GM19463 (cell line): ENCODE results near the gene SULT1A3.
"Not testable (repeated sequence)": the region's sequence is repeated elsewhere in the genome, so short reads cannot be mapped to it uniquely, and the experiment has no call there.

Experiments used
- ATAC-seq: cut with Tn5 transposase; IDR thresholded peaks from one replicate; pipeline ENCODE4 v1.9.1; 2021; ENCODE audit warnings: mild to moderate bottlenecking, moderate library complexity; ENCODE audit not compliant: unreplicated experiment

The SULT1A3 gene

DNA sequence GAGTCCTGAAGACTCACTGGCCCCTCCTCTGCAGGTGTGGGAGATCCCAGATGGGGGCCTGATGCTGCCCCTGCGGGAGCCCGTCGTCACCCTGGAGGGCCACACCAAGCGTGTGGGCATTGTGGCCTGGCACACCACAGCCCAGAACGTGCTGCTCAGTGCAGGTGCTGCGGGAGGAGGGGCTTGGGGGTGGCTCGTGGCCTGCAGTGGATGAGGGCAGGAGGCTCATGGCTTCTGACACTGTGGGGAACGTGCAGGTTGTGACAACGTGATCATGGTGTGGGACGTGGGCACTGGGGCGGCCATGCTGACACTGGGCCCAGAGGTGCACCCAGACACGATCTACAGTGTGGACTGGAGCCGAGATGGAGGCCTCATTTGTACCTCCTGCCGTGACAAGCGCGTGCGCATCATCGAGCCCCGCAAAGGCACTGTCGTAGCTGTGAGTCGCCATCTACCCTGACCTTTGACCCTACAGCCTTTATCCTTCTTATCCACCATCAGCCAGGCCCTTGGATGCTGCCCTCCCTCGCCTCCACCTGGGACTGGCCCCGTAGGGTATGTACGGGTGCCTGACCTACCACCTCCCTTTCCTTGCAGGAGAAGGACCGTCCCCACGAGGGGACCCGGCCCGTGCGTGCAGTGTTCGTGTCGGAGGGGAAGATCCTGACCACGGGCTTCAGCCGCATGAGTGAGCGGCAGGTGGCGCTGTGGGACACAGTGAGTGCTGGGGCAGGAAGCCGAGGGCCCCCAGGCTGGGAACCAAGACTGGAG, 12.1 kb upstream of the SULT1A3 start:
- no peak for ATAC-seq

DNA sequence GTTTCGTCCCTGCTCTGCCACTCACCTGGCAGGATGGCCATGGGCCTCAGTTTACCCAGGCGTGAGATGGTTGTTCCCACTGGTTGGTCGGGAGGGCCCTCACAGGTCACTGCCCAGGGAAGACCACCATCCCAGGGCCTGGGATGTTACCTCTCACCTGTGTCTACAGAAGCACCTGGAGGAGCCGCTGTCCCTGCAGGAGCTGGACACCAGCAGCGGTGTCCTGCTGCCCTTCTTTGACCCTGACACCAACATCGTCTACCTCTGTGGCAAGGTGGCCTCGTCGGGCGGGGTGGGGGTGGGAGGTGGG, 11.5 kb upstream of the SULT1A3 start:
- no peak for ATAC-seq

DNA sequence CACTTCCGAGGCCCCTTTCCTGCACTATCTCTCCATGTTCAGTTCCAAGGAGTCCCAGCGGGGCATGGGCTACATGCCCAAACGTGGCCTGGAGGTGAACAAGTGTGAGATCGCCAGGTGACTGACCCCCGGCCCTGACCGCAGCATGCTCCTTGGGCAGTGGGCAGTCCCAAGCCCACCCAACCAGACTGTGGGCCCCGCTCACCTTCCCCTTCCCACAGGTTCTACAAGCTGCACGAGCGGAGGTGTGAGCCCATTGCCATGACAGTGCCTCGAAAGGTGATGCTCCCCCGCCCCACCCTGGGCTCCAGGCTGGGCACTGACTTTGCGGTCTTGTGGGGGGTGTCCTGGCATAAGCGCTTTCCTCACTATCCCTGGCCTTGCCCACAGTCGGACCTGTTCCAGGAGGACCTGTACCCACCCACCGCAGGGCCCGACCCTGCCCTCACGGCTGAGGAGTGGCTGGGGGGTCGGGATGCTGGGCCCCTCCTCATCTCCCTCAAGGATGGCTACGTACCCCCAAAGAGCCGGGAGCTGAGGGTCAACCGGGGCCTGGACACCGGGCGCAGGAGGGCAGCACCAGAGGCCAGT, 11.0 kb upstream of the SULT1A3 start:
- no peak for ATAC-seq

DNA sequence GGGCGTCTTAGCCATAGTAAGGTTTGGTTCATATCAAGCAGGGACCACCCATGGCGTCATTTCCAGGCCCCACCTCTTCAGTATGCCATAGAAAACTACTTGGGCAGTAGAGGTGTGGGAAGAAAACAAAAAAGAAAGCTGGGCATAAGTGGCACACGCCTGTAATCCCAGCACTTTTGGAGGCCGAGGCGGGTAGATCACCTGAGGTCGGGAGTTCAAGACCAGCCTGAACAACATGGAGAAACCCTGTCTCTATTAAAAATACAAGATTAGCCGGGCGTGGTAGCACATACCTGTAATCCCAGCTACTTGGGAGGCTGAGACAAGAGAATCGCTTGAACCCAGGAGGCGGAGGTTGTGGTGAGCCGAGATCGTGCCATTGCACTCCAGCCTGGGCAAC, 7.9 kb upstream of the SULT1A3 start:
- ATAC-seq, result not testable (repeated sequence)

DNA sequence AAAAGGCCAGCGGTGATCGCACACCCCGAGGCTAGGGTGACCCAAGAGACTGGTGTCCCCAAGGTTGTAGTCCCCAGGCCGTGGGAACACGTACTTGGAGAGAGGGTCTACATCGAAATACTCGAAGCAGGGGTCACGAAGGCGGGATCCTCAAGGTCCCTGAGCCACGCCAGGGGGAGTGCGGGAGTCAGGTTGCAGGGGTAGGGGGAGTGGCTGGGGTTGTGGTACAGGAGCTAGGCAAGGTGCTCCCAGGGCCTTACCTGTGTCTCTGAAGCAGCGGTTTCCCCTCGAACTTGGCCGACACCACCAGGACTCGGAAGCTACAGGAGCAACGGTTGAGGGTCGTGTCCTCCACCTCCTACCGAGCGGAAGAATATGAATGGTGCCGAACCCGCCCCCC, 6.0 kb upstream of the SULT1A3 start:
- not testable (repeated sequence) for ATAC-seq

DNA sequence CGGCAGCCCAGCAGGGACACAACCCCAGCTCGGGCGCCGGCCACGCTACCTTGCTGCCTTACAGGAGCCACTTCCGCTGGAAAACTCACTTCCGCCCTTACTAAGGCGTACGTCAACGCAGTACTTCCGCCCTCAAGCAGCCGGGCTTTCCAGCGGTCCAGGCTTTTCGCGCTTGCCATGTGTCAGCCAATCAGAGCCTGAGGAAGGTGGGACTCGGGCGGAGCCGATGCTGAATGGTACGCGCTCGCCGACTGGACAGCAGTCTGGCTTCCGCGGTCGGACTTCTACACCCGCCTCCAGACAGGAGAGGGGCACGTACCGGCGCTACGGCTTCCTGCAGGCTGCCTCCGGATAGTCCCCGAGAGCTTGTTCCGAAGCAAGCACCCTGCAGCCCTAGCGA, 5.4 kb upstream of the SULT1A3 start, which contains the start of the genes BOLA2B and SLX1A:
Gene BOLA2B (minus strand): TSS at position 52 of the 400 bp plus-strand sequence. CDS start 71 bp downstream, outside the sequence.
Gene SLX1A (plus strand): TSS at position 261 of the 400 bp plus-strand sequence. CDS start 210 bp downstream, outside the sequence.
- ATAC-seq, result peak; percentile 86

DNA sequence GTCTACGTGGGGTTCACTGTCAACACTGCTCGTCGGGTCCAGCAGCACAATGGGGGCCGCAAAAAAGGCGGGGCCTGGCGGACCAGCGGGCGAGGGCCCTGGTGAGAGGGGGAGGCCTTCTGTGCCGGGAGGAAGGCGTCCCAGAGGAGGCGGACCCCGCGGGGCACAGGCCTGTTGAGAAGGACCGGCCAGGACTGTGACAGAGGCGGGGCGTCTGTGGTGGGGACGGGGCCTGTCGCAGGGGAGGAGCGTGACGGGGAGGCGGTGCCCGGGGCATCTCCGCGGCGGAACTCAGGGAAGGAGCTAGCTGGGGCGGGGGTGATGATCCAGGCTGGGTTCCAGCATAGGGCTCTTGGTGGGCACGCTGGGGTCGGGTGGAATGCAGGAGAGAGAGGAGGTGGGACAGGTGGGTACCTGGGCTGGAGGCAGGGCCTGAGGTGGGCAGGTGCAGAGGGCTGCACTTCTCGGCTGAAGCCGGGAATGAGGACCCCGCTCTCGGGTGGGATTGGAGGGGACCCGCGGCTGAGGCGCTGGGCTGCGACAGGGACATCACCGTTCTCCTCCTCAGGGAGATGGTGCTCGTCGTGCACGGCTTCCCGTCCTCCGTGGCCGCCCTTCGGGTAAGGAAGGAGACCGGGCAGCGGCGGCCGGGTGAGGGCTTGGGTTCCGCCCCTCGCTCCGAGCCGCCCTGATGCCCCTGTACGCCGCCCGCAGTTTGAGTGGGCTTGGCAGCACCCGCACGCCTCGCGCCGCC, 4.7 kb upstream of the SULT1A3 start:
- peak; percentile 61 for ATAC-seq

DNA sequence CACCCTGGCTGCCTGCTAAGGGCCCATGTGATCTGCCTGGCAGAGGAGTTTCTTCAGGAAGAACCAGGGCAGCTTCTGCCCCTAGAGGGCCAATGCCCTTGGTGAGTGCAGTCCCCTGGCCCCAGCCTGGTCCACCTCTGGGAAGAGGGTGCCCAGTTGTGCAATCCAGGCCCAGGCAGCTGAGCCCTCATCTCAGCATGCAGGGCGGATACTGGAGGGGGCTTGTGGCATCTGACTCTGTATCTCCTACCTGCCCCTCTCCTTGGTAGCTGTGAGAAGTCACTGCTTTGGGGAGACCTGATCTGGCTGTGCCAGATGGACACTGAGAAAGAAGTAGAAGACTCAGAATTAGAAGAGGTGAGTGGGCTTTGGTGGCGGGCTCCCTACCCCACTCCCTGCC, 2.1 kb upstream of the SULT1A3 start:
- ATAC-seq, result not testable (repeated sequence)

DNA sequence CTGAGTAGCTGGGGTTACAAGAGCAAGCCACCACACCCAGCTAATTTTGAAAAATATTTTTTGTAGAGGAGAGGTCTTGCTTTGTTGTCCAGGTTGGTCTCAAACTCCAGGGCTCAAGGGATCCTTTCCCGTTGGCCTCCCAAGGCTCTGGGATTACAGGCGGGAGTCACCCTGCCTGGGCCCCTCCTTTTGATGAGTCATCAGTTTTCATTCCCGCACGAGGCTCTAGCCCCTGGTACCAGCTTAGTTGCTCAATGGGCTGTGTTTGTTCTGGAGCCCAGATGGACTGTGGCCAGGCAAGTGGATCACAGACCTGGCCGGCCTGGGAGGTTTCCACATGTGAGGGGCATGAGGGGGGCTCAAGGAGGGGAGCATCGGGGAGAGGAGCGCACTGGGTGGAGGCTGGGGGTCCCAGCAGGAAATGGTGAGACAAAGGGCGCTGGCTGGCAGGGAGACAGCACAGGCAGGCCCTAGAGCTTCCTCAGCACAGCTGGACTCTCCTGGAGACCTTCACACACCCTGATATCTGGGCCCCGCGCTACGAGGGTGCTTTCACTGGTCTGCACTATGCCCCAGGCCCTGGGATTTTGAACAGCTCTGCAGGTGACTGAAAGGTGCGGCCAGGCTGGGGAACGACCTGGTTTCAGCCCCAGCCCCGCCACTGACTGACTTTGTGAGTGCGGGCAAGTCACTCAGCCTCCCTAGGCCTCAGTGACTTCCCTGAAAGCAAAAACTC, 721 bp downstream of the SULT1A3 start:
- ATAC-seq, result not testable (repeated sequence)

DNA sequence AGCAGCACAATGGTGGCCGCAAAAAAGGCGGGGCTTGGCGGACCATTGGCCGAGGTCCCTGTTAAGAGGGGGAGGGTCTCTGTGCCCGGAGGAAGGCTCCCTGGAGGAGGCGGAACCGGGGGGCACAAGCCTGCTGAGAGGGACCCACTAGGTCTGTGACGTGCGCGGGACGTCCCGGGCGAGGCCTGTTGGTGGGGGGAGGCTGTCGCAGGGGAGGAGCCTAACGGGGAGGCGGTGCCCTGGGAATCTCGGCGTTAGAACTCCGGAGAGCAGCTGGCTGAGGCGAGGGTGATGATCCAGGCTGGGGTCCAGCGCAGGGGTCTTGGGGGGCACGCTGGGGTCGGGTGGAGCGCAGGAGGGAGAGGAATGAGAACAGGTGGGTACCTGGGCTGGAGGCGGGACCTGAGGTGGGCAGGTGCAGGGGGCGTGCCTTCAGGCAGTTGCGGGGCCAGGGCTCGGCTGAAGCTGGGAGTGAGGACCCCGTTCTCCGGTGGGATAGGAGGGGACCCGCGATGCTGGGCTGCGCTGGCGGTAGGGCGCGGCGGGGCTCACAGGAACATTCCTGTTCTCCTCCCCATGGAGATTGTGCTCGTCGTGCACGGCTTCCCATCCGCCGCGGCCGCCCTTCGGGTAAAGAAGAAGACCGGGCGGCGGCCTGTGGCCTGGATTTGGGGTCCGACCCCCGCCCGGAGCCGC, 6.6 kb downstream of the SULT1A3 start:
- not testable (repeated sequence) for ATAC-seq

DNA sequence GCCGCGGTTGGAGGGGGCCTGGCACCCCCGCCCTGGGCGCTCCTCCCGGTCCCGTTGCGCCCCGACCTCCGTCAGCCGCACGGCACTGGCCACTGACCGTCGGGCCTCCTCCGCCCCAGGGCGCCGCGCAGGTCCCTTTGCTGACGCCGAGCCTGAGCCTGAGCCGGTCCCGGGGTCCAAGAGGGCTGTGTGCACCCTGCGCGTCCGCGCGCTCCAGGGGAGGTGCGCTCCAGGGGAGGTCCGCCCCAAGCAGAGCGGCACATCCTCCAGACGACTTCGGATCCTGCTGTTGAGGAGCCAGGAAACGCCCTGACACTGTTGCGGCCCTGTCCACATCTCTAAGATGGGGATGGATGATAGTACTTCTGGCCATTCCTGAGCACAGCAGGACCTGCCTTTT, 7.2 kb downstream of the SULT1A3 start:
- ATAC-seq, result not testable (repeated sequence)

DNA sequence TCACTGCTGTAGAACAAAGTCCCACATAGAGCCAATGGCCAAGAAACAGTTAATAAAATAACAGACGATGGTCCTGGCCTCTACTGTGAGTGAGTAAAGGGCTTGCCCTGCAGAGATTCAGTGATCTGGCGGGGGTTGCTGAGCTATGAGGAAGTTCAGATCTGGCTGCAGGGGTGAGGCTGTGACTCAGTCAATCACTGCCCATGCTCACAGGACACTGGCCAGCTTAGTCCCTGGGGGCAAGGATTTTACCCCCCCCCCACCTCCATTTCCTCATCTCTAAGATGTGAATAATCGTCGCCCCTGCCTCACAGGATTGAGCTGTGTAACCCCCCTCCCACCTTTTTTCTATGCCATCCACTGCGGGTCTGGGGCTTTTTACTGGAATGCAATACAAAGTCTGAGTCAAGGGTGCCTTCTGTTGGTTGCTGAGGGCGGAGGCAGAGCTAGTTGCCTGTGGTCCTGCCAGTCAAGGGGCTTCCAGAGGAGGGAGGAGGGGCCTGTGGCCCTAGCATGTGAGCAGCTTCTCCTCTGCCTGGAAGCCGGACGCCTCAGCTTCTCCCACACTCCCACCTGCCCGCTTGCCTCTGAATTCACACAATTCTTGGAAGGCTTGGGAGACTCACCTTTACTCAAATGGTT, 8.1 kb downstream of the SULT1A3 start:
- not testable (repeated sequence) for ATAC-seq

DNA sequence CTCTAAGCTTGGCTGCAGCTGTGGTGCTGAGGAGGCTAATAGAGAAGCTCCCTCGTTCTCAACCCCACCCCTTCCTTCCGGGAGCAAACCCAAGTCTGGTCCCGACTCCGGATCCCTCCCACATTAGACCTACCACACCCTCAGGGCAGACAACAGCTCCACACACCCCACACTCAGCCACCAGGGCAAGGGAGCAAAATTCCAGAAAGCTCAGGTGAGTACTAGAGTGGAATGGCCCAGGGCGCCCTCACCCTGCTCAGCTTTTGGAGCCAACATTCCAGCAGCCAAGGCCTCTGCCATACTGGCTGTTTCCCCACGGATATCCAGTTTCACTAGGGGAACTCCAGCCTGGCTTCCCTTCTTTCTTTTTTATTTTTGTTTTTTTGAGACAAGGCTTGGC, 10.0 kb downstream of the SULT1A3 start:
- ATAC-seq, result not testable (repeated sequence)

DNA sequence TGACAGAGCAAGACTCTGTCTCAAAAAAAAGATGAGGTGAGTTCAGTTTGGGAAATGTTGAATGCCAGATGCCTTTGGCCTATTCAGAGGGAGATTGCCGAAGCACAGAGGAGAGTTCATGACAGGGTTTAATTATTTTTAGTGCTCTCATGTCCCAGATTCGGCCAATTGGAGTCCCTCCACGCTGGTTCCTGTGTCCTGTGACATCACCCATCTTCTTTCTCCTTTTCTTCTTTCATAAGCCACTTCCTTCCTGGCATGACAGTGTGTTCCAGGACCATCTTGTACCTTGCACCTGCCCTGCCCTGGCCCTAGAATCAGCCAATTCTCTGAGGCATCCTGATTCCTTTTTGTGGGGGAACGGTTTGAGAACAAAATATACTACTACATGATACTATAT, 12.4 kb downstream of the SULT1A3 start:
- not testable (repeated sequence) for ATAC-seq

DNA sequence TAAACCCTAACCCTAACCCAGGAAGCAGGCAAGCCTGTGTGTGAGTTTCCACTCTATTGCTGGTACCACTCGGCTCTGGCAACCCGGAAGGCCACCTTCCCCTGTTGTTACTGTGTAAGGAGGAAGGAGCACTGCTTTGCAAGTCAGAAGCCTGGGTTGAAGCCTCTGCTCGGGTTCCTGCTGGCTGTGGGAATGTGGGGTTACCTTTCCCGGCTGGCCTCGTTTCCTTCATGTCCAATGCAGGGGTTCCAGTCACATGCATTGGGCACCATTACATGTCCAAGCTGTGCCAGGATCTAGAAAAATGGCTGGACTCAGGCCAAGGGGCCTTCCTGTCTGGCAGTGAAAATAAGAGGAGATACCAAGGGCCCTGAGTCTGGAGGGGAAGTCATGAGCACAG, 18.0 kb downstream of the SULT1A3 start:
- not testable (repeated sequence) for ATAC-seq

DNA sequence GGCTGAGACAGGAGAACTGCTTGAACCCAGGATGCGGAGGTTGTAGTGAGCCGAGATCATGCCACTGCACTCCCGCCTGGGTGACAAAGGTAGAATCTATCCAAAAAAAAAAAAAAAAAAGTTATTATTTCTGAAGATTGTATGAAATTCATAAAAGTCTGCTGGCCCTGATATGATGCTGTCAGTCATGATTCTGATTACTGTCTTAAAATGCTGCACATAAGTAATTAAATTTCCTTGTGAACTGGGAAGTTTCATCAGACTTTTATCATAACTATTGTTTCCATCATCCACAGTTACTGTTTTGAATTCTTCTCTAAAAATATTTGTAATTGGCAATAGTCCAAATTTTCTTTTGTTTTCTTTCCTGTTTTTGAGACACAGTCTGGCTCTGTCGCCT, 49.3 kb downstream of the SULT1A3 start, which contains the start of gene NPIPB13:
Gene NPIPB13 (minus strand): TSS at position 101 of the 400 bp plus-strand sequence. CDS start 2,906 bp downstream, outside the sequence.
- not testable (repeated sequence) for ATAC-seq
